SK-N-DZ (cell line): ENCODE results near the gene FBXO5.
"Not testable (repeated sequence)": the region's sequence is repeated elsewhere in the genome, so short reads cannot be mapped to it uniquely, and the experiment has no call there.

ENCODE experiments used
- DNase-seq: peaks from one replicate; pipeline ENCODE4 v3.0.0-alpha.2; 2015; ENCODE audit warnings: low spot score

Gene FBXO5

GRCh38 chr6:152993431-152993830 lies 10.6 kb upstream of the FBXO5 start:
- no peak for DNase-seq

DNA sequence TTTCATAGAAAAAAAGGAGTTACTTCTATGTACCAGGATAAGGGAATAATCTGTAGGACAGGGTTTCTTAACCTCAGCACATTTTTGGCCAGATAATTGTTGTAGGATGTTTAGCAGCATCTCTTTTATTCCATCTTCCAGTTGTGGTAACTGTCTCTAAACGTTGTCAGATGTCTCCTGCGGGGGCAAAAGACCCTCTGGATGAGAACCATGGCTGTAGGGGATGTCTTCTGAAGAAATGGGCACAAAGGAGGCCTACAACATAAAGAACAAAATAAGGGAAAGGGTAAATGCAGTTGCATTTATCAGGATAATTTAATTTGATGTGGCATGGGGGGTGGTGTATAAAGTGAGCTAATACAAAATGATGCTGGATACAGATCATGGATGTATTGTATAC lies 4.1 kb upstream of the FBXO5 start:
- DNase-seq, result no peak

GRCh38 chr6:152985300-152985699 lies 2.5 kb upstream of the FBXO5 start:
- DNase-seq, result not testable (repeated sequence)

DNA sequence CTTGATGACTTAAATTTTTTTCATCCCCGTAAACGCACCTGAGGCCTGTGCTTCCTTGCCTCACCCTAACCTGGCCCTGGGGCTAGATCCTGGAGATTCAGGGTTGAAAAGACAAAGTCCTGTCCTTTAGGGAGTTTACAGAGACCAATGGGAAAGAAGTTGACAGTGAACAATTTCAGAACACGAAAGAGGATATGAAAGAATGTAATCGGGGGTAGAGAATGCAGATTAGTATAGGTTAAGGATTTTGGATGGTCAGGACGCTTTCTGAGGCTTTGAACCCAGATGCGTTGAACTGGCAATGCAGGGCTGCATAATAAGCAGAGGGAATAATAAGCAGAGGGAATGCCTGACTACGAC lies 1.7 kb upstream of the FBXO5 start:
- DNase-seq, result no peak

- DNase-seq, result no peak
These were observed 1.0 kb upstream of the FBXO5 start for GRCh38 chr6:152983637-152984512.

DNA sequence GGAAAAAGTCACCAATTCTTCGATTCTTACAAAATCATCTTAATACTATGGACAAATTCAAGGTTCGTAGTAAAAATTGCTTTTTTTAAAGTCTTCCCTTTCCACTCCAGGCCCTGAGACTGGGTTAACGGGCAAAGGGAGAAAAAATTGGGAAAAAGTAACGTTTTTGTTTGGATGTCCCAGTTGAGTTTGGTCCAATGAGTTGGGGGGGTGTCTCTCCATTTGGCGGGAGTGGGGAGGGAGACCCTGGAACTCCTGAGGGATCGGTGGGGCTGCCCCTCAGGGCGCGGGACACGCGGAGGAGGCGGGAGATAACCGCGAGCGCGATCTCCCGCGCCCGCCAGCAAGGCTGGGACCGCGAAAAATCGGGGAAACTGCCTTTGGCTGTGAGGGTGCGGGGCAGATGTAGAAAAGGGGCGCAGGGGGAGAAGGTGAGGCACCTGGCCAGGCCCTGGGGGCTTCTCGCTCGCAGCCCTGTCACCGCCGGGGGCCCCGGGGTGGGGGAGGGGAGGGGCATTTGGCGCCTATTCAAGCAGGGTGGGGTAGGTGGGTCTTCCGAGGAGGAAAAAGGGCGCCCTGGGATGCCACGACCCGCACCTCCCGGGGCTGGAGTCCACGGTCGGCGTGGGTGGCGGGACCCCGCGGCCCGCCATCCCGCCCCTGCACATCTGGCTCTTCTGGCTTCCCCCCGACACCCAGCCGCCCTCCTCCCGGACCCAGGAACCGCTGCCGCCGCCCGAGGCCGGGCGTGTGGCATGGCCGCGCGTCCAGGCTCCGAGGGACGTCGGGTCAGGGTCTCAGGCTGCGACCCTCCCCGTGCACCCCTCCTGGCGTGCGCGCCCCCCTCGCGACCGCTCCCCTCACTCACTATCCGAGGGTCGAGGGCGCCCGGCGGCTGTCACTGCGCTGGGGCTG lies 595 bp downstream of the FBXO5 start:
- peak; percentile 47 for DNase-seq

DNA sequence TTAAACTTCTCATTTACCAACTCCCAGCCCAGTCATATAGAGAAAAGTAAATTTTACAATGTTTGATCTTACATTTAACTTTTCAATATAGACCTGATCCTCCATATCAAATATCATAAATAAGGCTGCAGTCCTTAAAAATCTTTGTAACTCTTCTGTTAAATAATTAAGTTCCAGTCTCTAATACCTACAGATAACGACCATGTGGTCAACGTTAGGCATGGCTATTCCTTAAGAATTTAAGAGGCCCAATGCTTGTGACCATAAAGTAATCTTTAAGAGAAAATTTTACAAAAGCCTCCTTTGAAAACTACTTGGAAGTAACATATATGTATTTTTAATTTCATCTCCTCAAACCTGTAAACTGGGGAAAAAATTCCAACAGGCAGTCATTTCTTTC lies 1.6 kb downstream of the FBXO5 start:
- no peak for DNase-seq

DNA sequence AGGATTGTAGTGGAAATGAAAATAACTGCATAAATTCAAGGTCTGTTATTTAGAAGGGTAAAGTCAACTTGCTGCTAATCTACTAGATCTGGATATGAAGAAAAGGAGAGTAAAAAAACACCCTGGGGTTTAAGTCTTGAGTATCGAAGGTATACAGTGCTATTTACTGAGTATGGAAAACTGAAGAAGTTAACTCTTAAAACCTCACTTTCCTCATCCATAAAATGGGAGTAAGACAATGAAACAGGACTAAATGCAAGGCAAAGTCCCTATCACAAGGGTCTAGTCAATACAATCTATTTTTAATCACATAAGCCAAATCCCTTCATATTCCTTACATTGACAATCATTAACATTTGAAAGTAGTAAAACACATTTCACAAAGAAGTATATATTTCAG lies 2.2 kb downstream of the FBXO5 start:
- DNase-seq, result no peak

DNA sequence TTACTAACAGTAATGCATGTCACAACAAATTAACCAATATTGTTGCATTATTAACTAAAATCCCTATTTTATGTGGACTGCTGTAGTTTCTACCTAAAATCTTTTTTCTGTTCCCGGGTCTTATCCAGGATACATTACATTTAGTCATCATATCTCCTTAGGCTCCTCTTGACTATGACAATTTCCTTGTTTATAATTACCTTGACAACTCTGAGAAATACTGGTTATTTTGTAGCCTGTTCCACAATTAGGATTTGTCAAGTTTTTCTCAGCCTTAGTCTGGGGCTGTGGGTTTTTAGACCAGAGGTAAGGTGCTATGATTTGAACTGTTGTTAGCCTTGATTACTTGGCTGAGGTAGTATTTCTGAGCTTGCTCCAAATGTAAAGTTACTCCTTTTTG lies 3.7 kb downstream of the FBXO5 start:
- DNase-seq, result no peak

GRCh38 chr6:152978058-152978457 lies 4.8 kb downstream of the FBXO5 start:
- no peak for DNase-seq

DNA sequence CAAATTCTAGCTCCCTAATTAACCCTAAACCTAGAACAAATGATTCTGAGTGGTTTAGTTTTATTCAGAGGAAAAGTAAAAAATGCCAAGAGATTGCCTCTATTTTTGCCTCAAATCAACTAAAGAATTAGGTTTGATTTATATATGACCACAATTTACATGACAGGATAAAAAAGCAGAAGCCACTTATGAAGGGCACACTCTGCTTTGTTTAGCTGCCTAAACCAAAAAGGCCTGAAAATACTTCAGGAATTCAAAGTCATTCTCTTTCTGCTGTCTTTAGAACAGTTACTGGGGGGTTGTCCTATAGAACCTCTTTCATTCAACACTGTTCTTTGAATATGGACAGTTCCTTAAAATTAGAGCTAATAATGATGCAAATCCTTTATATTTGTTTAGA lies 5.3 kb downstream of the FBXO5 start:
- DNase-seq, result no peak

DNA sequence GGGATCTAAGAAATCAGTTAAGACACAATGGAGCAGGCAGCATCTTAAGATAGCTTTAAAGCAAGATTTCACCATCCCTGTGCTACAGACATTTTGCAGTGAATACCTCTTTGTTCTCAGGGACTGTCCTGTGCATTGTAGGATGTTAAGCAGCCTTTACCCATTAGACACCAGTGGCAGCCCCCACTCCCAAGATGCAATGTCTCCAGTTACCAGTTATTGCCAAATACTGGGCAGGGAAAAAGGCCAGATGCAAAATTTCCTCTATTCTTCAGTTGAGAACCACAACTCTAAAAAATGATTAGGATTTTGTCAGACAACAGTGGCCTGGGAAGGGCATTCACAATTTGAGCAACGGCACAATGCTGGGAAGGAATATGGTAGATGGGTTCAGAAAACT lies 6.1 kb downstream of the FBXO5 start:
- DNase-seq, result no peak

DNA sequence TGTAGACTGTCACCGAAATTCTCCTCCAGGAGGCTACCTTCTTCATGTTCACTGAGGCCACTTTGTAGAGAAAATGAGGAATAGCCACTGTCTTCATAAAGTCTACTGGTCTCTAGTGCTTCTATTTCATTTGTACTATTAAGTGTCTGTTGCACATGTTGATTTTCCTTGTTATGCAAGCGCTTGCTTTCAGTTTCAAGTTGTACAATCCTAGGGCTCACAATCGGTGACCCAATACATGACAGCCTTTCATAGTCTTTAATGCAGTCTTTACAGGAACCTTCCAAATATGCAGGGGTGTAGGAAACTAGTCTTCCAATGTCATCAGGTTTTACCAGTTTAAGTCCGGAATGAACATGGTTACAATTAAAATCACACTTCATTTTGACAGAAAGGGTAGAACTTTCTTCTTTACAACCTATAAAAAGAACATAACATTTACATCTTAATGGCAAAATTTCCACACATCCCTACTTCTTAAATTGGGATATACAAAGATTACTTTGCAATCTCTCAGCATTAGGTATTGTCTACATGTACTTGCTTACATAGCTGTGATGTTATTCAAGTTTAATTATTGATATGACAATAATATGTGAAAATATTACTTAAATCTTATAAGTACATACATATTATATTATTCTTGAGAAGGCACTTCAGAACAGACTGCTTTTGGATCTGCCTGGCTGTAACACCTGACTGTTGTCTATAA lies 7.5 kb downstream of the FBXO5 start:
- no peak for DNase-seq

DNA sequence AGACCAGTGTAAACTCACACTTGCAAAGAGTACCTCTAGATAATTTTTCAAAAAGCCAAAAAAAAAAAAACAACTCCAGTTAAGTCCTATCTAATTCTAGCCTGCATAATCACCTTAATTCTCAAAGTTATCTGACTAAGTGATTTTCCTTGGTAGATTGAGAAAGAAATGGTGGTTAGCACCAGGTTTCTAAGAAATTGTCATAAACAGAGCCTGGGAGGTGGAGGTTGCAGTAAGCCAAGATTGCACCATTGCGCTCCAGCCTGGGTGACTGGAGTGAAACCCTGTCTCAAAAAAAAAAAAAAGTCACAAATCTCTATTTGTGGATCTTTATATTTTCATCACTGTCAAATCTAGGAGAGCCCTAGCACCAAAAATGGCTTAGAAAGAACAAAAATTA lies 8.9 kb downstream of the FBXO5 start:
- DNase-seq, result no peak

- DNase-seq, result no peak
These were observed 13.0 kb downstream of the FBXO5 start for GRCh38 chr6:152969688-152970418.

DNA sequence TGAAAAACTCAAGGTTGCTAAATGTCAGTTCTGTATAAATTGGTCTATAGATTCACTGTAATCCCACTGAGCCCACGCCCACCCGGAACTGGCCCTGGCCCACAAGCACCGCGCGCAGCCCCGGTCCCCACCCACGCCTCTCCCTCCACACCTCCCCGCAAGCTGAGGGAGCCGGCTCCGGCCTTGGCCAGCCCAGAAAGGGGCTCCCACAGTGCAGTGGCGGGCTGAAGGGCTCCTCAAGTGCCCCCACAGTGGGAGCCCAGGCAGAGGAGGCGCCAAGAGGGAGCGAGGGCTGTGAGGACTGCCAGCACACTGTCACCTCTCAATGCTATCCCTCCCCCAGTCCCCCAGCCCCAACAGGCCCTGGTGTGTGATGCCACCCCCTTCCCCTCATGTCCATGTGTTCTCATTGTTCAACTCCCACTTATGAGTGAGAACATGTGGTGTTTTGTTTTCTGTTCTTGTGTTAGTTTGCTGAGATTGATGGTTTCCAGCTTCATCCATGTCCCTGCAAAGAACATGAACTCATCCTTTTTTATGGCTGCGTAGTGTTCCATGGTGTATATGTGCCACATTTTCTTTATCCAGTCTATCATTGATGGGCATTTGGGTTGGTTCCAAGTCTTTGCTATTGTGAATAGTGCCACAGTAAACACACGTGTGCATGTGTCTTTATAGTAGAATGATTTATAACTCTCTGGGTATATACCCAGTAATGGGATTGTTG lies 16.5 kb downstream of the FBXO5 start:
- DNase-seq, result not testable (repeated sequence)

GRCh38 chr6:152959333-152959732 lies 23.5 kb downstream of the FBXO5 start:
- DNase-seq, result no peak

DNA sequence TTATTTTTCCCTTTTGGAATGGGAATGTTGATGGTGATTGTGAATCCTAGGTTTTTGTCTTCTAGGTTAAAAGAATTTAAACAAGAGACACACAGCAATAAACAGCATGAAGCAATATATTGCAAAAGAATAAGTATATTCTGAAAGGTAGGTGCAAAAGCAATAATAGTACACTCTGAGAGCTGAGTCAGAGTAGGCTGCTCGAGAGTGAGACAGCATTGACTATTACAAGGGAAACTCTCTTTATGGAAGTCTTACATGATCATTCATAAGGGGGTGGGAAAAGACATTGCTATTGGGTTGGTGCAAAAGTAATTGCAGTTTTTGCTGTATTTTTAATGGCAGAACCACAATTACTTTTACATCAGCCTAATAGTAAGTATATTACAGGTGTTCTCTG lies 25.0 kb downstream of the FBXO5 start:
- no peak for DNase-seq

GRCh38 chr6:152954443-152954842 lies 28.4 kb downstream of the FBXO5 start:
- no peak for DNase-seq

DNA sequence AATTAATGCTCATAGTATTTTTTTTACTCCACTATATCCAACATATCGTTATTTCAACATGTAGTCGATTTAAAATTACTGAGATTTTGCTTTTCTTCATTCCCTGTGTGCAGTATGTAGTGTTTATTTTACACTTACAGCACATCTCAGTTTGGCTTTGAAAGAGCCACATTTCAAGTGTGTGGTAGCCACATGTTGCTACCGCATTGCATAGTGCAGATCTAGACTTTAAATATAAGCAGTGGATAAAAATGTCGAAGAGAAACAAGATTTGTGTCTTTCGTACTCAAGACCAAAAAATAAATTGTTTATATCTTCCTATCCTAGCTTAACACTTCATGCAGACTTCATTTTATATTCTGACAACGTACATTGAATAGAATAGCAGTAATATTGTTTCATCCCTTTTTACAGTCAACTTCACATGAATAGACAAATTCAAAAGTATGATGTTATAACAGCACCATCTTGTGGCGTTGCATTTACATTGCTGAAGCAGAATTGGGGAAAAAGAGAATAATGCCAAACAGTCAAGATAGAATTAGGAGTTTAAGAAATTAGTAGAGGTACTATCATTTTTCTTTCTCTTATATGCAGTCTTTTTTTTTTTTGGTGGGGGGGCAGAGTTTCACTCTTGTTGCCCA lies 29.9 kb downstream of the FBXO5 start:
- peak; percentile 46 for DNase-seq
